SKM-1 (cell line): ENCODE measurements around the gene ETDA.
A peak's percentile ranks its signal among the peaks of the same experiment; 100 is the strongest.
"Not testable (repeated sequence)": the region's sequence is repeated elsewhere in the genome, so short reads cannot be mapped to it uniquely, and the experiment has no call there.

Experiments used
- DNase-seq: peaks from one replicate; lab custom pipeline; 2025; ENCODE audit not compliant: unreplicated experiment; lab: John Stamatoyannopoulos, UW

The ETDA gene

GRCh38 chrX:135252011-135252518 lies at the start of gene ETDA:
Gene ETDA, plus strand, starts transcription at chrX:135252061. Its CDS starts 1,216 bp downstream, at chrX:135253277.
- not testable (repeated sequence) for DNase-seq

- DNase-seq = not testable (repeated sequence)
These were observed 45.4 kb upstream of the ETDA start for GRCh38 chrX:135206427-135206826.

GRCh38 chrX:135213200-135213844 lies 38.5 kb upstream of the ETDA start:
- no peak for DNase-seq

GRCh38 chrX:135245989-135246388 lies 5.9 kb upstream of the ETDA start:
- DNase-seq = not testable (repeated sequence)

GRCh38 chrX:135256087-135256684 lies 4.3 kb downstream of the ETDA start:
- DNase-seq = not testable (repeated sequence)

GRCh38 chrX:135256923-135257322 lies 5.1 kb downstream of the ETDA start:
- DNase-seq = no peak

- no peak for DNase-seq
These were observed 5.6 kb downstream of the ETDA start for GRCh38 chrX:135257469-135257868.

GRCh38 chrX:135260976-135261375 lies 9.1 kb downstream of the ETDA start:
- DNase-seq = not testable (repeated sequence)

GRCh38 chrX:135263376-135263775 lies 11.5 kb downstream of the ETDA start:
- not testable (repeated sequence) for DNase-seq

GRCh38 chrX:135264206-135264605 lies 12.3 kb downstream of the ETDA start:
- DNase-seq = no peak

GRCh38 chrX:135273162-135273561 lies 21.3 kb downstream of the ETDA start:
- DNase-seq = no peak

GRCh38 chrX:135275973-135276372 lies 24.1 kb downstream of the ETDA start:
- peak; percentile 3 for DNase-seq

- no peak for DNase-seq
These were observed 35.5 kb downstream of the ETDA start for GRCh38 chrX:135287266-135287823.

GRCh38 chrX:135295238-135295943 lies 43.5 kb downstream of the ETDA start:
- DNase-seq = no peak

- DNase-seq = no peak
These were observed 44.1 kb downstream of the ETDA start for GRCh38 chrX:135295944-135296305.

- no peak for DNase-seq
These were observed 50.5 kb downstream of the ETDA start for GRCh38 chrX:135302269-135302873.
